HCT116 (cell line): ENCODE results near the gene PTPRO. TPM values are rescaled to one million over a fixed set of nuclear protein-coding genes. Genes with fewer than 3 reads are reported as not detected.

Experiments used
- ATAC-seq: fragments of 200-7000 bp; cut with Tn5 transposase; 2 replicates; pipeline ENCODE4 v1.9.1; 2020; ENCODE audit warnings: mild to moderate bottlenecking, moderate library complexity
- BruUV-seq: library from RNA; stranded (reverse); fragments of 400-500 nt; replicated peaks from 2 replicates; lab custom pipeline; 2021; lab: Mats Ljungman, UMichigan
- CTCF ChIA-PET: fragments of 300-600 bp; sonication (Branson Sonifier 250); formaldehyde crosslinking; loops from one replicate; lab custom pipeline; 2021; ENCODE audit warnings: antibody characterized with exemption; lab: Charles Lee
- POLR2A ChIA-PET: fragments of 300-600, 350-600 bp; sonication (Branson Sonifier 250); formaldehyde crosslinking; loops from one replicate; lab custom pipeline; 2021; ENCODE audit warnings: antibody characterized with exemption; lab: Charles Lee
- RAD21 ChIA-PET, 2 experiments: fragments of 300-600 bp; sonication (Branson Sonifier 250); formaldehyde crosslinking; loops; one replicate each; lab custom pipeline; 2023; ENCODE audit warnings: low total read pairs in 2 of 2; ENCODE audit not compliant: uncharacterized antibody in 2 of 2, unreplicated experiment in 2 of 2, low non-redundant PET in 1 of 2; lab: Charles Lee
- DNase-seq: peaks from one replicate; pipeline ENCODE4 v3.0.0-alpha.2; 2010; ENCODE audit warnings: low read depth, low spot score
- H2AFZ ChIP-seq: fragments of 200-600 bp; shearing (Covaris generic), sonication (generic); 2 replicates; pipeline ENCODE4 v1.6.1; 2017; ENCODE audit warnings: low read depth, mixed run types, mixed read lengths, antibody characterized with exemption, low read length; ENCODE audit not compliant: poor library complexity, severe bottlenecking
- H3K27ac ChIP-seq: 2 replicates; pipeline ENCODE4 v1.5.1; 2012; ENCODE audit warnings: low read depth, low read length
- H3K27me3 ChIP-seq: fragments of 200-600 bp; sonication (generic); 2 replicates; pipeline ENCODE4 v1.6.1; 2016; ENCODE audit warnings: mixed run types, low read length, mixed read lengths; ENCODE audit not compliant: insufficient read depth
- H3K36me3 ChIP-seq, 2 experiments: fragments of 200-500 bp in 1 of 2; fragments of 200-600 bp in 1 of 2; sonication (Bioruptor generic) in 1 of 2; sonication (generic) in 1 of 2; 2 replicates each; pipeline versions ENCODE4 v1.5.1 to v1.6.1; 2014 to 2016; ENCODE audit warnings: low read length in 2 of 2, inconsistent platforms in 1 of 2, mixed read lengths in 1 of 2, mixed run types in 1 of 2; ENCODE audit not compliant: insufficient read depth in 2 of 2, control insufficient read depth in 1 of 2
- H3K4me1 ChIP-seq, 2 experiments: fragments of 200-600 bp in 1 of 2; sonication (generic) in 1 of 2; 2 replicates each; pipeline versions ENCODE4 v1.5.1 to v1.6.1; 2012 to 2017; ENCODE audit warnings: low read length in 2 of 2, inconsistent platforms in 1 of 2, mild to moderate bottlenecking in 1 of 2, mixed read lengths in 1 of 2, mixed run types in 1 of 2, moderate library complexity in 1 of 2; ENCODE audit not compliant: insufficient read depth in 2 of 2, control insufficient read depth in 1 of 2
- H3K4me2 ChIP-seq: fragments of 200-600 bp; sonication (generic); 2 replicates; pipeline ENCODE4 v1.6.1; 2017; ENCODE audit warnings: mixed run types, low read length, mixed read lengths
- H3K4me3 ChIP-seq, 2 experiments: fragments of 200-600 bp in 1 of 2; sonication (generic) in 1 of 2; replicated peaks in 1 of 2; 2 replicates each; pipeline ENCODE4 v1.5.1; 2011 to 2016; ENCODE audit warnings: low read length in 2 of 2, control low read depth in 1 of 2, low read depth in 1 of 2, mild to moderate bottlenecking in 1 of 2, mixed read lengths in 1 of 2, mixed run types in 1 of 2
- H3K79me2 ChIP-seq: fragments of 200-600 bp; sonication (generic); 2 replicates; pipeline ENCODE4 v1.6.1; 2017; ENCODE audit warnings: mild to moderate bottlenecking, mixed run types, low read length, moderate library complexity, mixed read lengths; ENCODE audit not compliant: insufficient read depth
- H3K9ac ChIP-seq: fragments of 200-600 bp; sonication (generic); 2 replicates; pipeline ENCODE4 v1.6.1; 2016; ENCODE audit warnings: low read length, mixed read lengths
- H3K9me2 ChIP-seq: fragments of 200-600 bp; sonication (generic), shearing (Covaris generic); 2 replicates; pipeline ENCODE4 v1.6.1; 2017; ENCODE audit warnings: mixed run types, mild to moderate bottlenecking, moderate library complexity; ENCODE audit not compliant: insufficient read depth
- H3K9me3 ChIP-seq, 2 experiments: fragments of 200-500 bp in 1 of 2; fragments of 200-600 bp in 1 of 2; sonication (Bioruptor generic) in 1 of 2; sonication (generic) in 1 of 2; 2 replicates each; pipeline ENCODE4 v1.6.1; 2014 to 2017; ENCODE audit warnings: low read length in 2 of 2, mixed read lengths in 2 of 2, inconsistent platforms in 1 of 2, low read depth in 1 of 2, mild to moderate bottlenecking in 1 of 2, mixed run types in 1 of 2, moderate library complexity in 1 of 2; ENCODE audit not compliant: control insufficient read depth in 1 of 2, insufficient read depth in 1 of 2
- H4K20me1 ChIP-seq: fragments of 200-600 bp; sonication (generic), shearing (Covaris generic); 2 replicates; pipeline ENCODE4 v1.6.1; 2017; ENCODE audit warnings: mixed run types, mild to moderate bottlenecking, moderate library complexity; ENCODE audit not compliant: insufficient read depth
- CBX3 ChIP-seq: IDR thresholded peaks from 2 replicates; pipeline ENCODE4 v1.6.1; 2012; ENCODE audit warnings: low read depth
- CEBPB ChIP-seq: IDR thresholded peaks from 2 replicates; pipeline ENCODE4 v1.6.1; 2012; ENCODE audit warnings: low read depth
- EGR1 ChIP-seq: IDR thresholded peaks from 2 replicates; pipeline ENCODE4 v1.6.1; 2012; ENCODE audit warnings: low read depth
- EZH2phosphoT487 ChIP-seq: fragments of 200-600 bp; IDR thresholded peaks from 2 replicates; pipeline ENCODE4 v1.6.1; 2018; ENCODE audit warnings: antibody characterized with exemption, borderline replicate concordance
- FOSL1 ChIP-seq: IDR thresholded peaks from 2 replicates; pipeline ENCODE4 v1.6.1; 2012; ENCODE audit warnings: low read depth
- JUND ChIP-seq: IDR thresholded peaks from 2 replicates; pipeline ENCODE4 v1.6.1; 2012
- POLR2A ChIP-seq: IDR thresholded peaks from 2 replicates; pipeline ENCODE4 v1.7.0; 2011; ENCODE audit warnings: borderline replicate concordance; ENCODE audit not compliant: insufficient read depth, insufficient read length; ENCODE audit errors: extremely low read depth
- RAD21 ChIP-seq: IDR thresholded peaks from 2 replicates; pipeline ENCODE4 v1.6.1; 2012; ENCODE audit warnings: low read depth, mild to moderate bottlenecking
- REST ChIP-seq: IDR thresholded peaks from 2 replicates; pipeline ENCODE4 v1.6.1; 2012; ENCODE audit warnings: low read depth
- SIN3A ChIP-seq: IDR thresholded peaks from 2 replicates; pipeline ENCODE4 v1.6.1; 2012; ENCODE audit warnings: low read depth
- SP1 ChIP-seq: IDR thresholded peaks from 2 replicates; pipeline ENCODE4 v1.6.1; 2012; ENCODE audit warnings: low read depth
- SRF ChIP-seq: IDR thresholded peaks from 2 replicates; pipeline ENCODE4 v1.6.1; 2012; ENCODE audit warnings: low read depth
- TCF7L2 ChIP-seq: IDR thresholded peaks from 2 replicates; pipeline ENCODE4 v1.7.0; 2011; ENCODE audit warnings: borderline replicate concordance, inconsistent platforms; ENCODE audit not compliant: insufficient read depth, insufficient read length; ENCODE audit errors: extremely low read depth
- YY1 ChIP-seq: IDR thresholded peaks from 2 replicates; pipeline ENCODE4 v1.6.1; 2011; ENCODE audit warnings: low read length, low read depth, moderate library complexity, mild to moderate bottlenecking; ENCODE audit not compliant: insufficient replicate concordance; ENCODE audit errors: extremely low read depth
- ZFX ChIP-seq: fragments of 450-650 bp; IDR thresholded peaks from 2 replicates; pipeline ENCODE4 v1.6.1; 2017
- ZNF274 ChIP-seq: fragments of 200-500 bp; sonication (Bioruptor generic); IDR thresholded peaks from 2 replicates; pipeline ENCODE4 v1.6.1; 2014; ENCODE audit warnings: mild to moderate bottlenecking, low read depth, low read length, inconsistent platforms
- intact Hi-C: fragments of 100-400 bp; cut with micrococcal nuclease; formaldehyde crosslinking; loops from 2 replicates; pipeline ENCODE4 v1.10.0; 2022
- total RNA-seq: library from RNA; stranded (reverse); gene quantifications from one replicate; pipeline ENCODE4 v1.2.1, GENCODE V29; 2021; ENCODE audit not compliant: unreplicated experiment
- TF ChIP-seq, protein P1 (sequence below), 3 experiments: fragments of 200-600 bp in 1 of 3; sonication (generic) in 1 of 3; IDR thresholded peaks in 2 of 3; conservative IDR thresholded peaks in 1 of 3; 2 replicates each; pipeline ENCODE4 v1.5.1; 2012 to 2017; ENCODE audit warnings: low read depth in 2 of 3, low read length in 2 of 3, antibody characterized with exemption in 1 of 3, borderline replicate concordance in 1 of 3, control low read depth in 1 of 3, mild to moderate bottlenecking in 1 of 3, mixed read lengths in 1 of 3, mixed run types in 1 of 3, moderate library complexity in 1 of 3; ENCODE audit not compliant: insufficient read depth in 1 of 3

Gene PTPRO
- total RNA-seq, 1 experiment from 2014 or later = not detected

GRCh38 chr12:15627995-15628945 lies 306.0 kb downstream of the PTPRO start:
- DNase-seq = no peak
- POLR2A ChIA-PET = no interaction called here
- no peaks in the 10 kb centered on the region for H3K9me2 ChIP-seq
- no peak overlapping the region for H3K4me3 ChIP-seq
- no peaks in the 10 kb centered on the region; the same call in 1 of the 2 replicates for H3K79me2 ChIP-seq
- RAD21 ChIA-PET = no interaction called here
- H3K27me3 ChIP-seq = no peaks in the 10 kb centered on the region
- no peaks in the 10 kb centered on the region for H4K20me1 ChIP-seq
- H2AFZ ChIP-seq = no peak overlapping the region
- H3K9me3 ChIP-seq = no peaks in the 10 kb centered on the region
- peak overlapping the region; percentile 65 for H3K4me2 ChIP-seq
- CTCF ChIA-PET = no interaction called here
- peak overlapping the region; percentile 52 for H3K9ac ChIP-seq
- no peak for ATAC-seq
- H3K36me3 ChIP-seq = 0 out of 4 replicates have a peak, but pooled peaks cover 0 to 7% of the 10 kb centered on the region in 2 experiments
- no peak for TF ChIP-seq SIN3A
- no peak for TF ChIP-seq YY1
- TF ChIP-seq SRF = no peak
- TF ChIP-seq FOSL1 = no peak
- no peak for TF ChIP-seq EZH2phosphoT487
- TF ChIP-seq CEBPB = no peak
- TF ChIP-seq CBX3 = no peak
- no peak for TF ChIP-seq JUND
- TF ChIP-seq RAD21 = no peak
- no peak for TF ChIP-seq EGR1
- TF ChIP-seq, protein P1, sequence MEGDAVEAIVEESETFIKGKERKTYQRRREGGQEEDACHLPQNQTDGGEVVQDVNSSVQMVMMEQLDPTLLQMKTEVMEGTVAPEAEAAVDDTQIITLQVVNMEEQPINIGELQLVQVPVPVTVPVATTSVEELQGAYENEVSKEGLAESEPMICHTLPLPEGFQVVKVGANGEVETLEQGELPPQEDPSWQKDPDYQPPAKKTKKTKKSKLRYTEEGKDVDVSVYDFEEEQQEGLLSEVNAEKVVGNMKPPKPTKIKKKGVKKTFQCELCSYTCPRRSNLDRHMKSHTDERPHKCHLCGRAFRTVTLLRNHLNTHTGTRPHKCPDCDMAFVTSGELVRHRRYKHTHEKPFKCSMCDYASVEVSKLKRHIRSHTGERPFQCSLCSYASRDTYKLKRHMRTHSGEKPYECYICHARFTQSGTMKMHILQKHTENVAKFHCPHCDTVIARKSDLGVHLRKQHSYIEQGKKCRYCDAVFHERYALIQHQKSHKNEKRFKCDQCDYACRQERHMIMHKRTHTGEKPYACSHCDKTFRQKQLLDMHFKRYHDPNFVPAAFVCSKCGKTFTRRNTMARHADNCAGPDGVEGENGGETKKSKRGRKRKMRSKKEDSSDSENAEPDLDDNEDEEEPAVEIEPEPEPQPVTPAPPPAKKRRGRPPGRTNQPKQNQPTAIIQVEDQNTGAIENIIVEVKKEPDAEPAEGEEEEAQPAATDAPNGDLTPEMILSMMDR (IDR thresholded peaks at IDR 0.05 in 2 of 3, conservative IDR thresholded peaks at IDR 0.05 in 1 of 3; ENCODE audit: borderline replicate concordance in 1 of 3, insufficient read depth in 1 of 3, low read depth in 2 of 3, low read length in 2 of 3) = no peak
- no peak for TF ChIP-seq ZNF274
- TF ChIP-seq ZFX = no peak
- no peak for TF ChIP-seq POLR2A
- no peak for TF ChIP-seq REST
- no peak for TF ChIP-seq TCF7L2
- TF ChIP-seq SP1 = no peak
- intact Hi-C loops = no loop called here
- no TSS peak for BruUV-seq
- peaks cover 54 to 57% of the 10 kb centered on the region in 2 experiments for H3K4me1 ChIP-seq
- H3K27ac ChIP-seq = peak overlapping the region; percentile 85
